Fibroblast of skin of scalp (primary cell): ENCODE measurements around the gene UFL1. TPM values are rescaled to one million over a fixed set of nuclear protein-coding genes. Genes with fewer than 3 reads are reported as not detected.
A peak's percentile ranks its signal among the peaks of the same experiment; 100 is the strongest.
"Not testable (repeated sequence)": the region's sequence is repeated elsewhere in the genome, so short reads cannot be mapped to it uniquely, and the experiment has no call there.

ENCODE experiments used
- DNase-seq: peaks from one replicate; pipeline ENCODE4 v3.0.0-alpha.2; 2013
- polyA plus RNA-seq, 2 experiments: library from polyadenylated mRNA; unstranded; fragments of 120-200 nt; gene quantifications; one replicate each; pipeline ENCODE4 v1.2.1, GENCODE V29; 2013; ENCODE audit not compliant: insufficient read length in 2 of 2

UFL1 gene
- polyA plus RNA-seq (2013, experiment 1 of 2; ENCODE audit: insufficient read length): 21.0 TPM
- 25.5 TPM for polyA plus RNA-seq (2013, experiment 2 of 2; ENCODE audit: insufficient read length)

DNA sequence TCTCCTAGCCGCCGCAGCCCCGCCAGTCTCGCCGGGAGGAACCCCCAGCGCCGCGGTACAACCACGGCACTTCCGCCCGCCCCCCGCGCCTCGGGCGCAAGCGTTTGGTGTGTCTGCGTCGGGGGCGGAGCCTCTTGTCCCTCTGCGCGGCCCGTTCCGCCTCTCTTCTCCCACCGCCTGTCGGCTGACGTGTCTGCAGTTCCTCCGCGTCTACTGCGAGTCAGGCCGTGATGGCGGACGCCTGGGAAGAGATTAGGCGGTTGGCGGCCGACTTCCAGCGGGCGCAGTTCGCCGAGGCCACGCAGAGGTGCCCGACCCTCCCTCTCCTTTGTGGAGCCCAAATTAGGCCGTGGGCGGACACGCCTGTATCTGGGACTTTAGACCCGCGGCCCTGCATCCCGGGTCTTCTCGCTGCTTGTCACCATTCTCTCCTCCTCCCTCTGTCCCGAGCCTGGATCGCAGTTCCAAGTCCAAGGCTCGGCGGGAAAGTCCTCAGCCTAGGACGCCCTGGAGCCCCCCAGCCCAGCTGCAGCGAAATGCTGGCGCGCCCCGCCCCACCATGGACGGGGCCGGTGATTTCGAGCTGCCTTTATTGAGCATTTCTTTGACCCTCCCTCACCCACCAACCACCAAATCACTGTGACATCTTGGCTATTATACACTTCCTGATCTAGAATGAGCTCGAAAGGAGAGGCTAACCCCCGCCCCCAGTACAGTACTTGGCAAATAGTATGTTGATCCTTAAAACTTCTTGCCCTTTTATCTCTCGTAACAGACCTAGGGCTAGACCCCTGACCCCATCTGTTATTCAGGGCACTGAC, at the start of gene UFL1:
Gene UFL1, plus strand, starts transcription at position 163 of the 821 bp plus-strand sequence. Its CDS starts 68 bp downstream, at position 231.
- peak; percentile 94 for DNase-seq

DNA sequence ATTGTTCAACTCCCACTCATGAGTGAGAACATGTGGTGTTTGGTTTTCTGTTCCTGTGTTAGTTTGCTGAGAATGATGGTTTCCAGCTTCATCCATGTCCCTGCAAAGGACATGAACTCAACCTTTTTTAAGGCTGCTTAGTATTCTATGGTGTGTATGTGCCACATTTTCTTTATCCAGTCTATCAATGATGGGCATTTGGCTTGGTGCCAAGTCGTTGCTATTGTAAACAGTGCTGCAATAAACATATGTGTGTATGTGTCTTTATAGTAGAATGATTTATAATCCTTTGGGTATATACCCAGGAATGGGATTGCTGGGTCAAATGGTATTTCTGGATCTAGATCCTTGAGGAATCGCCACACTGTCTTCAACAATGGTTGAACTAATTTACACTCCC, 49.3 kb upstream of the UFL1 start:
- not testable (repeated sequence) for DNase-seq

DNA sequence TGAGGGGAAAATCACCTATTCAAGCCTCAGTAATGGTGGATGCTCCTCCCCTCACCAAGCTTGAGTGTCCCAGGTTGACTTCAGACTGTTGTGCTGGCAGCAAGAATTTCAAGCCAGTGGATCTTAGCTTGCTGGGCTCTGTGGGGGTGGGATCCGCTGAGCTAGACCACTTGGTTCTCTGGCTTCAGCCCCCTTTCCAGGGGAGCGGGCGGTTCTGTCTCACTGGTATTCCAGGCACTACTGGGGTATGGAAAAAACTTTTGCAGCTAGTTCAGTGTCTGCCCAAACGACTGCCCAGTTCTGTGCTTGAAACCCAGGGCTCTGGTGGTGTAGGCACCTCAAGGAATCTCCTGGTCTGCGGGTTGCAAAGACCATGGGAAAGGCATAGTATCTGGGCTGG, 42.9 kb upstream of the UFL1 start:
- no peak for DNase-seq

DNA sequence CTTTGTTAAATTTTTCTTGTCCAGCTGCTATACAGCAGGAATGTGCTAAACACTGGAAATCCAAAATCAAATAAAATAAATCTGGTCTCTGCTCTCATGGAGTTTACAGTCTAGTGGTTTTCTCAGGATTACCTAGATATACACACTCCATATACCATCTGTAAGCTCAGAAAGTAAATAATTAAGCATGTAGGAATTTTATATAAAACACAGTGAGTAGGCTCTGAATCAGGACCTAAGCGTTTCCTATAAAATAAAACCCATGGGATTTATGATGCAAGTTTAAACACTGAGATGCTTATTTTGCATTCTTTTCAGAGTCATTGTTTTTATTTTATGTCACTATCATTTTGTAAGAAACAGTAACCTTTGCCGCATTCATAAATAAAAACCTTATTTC, 29.7 kb upstream of the UFL1 start:
- no peak for DNase-seq

DNA sequence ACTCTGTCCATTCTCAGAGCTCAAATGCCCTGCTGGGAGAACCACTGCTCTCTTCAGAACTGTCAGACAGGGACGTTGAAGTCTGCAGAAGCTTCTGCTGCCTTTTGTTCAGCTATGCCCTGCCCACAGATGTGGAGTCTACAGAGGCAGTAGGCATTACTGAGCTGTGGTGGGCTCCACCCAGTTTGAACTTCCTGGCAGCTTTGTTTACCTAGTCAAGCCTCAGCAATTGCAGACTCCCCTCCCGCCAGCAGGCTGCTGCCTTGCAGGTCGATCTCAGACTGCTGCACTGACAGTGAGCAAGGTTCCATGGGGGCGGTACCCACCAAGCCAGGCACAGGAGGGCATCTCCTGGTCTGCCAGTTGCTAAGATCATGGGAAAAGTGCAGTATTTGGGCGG, 21.8 kb upstream of the UFL1 start:
- DNase-seq: no peak

DNA sequence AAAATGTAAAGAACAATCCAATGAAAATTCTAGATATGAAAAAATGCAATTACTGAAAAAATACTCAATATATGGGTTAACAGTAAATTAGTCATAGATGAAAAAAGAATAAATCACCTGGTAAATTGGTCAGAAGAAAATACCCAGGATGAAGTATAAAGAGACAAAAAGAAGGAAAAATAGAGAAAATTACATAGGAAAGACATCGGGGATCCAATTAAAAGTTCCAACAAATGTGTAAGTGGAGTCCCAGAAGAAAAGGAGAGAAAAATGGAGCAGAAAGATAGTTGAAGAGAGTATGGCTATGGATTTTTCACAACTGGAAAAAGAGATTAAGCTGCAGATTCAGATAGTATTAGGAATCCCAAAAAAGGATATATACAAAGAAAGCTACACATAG, 18.7 kb upstream of the UFL1 start:
- DNase-seq: no peak

DNA sequence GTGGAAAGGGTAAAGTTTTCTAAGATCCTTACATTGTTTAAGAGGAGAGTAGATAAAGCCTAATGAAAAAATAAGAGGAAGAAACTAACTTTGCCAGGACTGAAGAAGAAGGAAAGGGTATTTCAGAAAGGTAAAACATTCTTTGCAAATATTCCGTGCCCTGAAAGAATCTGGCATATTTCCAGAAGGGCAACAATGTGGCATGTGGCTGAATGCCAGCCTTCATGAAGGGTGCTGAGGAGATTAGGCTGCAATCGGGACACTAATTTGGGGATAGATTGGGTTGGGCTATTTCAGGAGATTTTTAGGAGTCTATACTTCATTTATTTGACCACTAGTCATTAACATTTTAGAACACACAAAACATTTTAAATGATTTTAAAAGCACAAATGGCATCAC, 16.2 kb upstream of the UFL1 start:
- DNase-seq: no peak

DNA sequence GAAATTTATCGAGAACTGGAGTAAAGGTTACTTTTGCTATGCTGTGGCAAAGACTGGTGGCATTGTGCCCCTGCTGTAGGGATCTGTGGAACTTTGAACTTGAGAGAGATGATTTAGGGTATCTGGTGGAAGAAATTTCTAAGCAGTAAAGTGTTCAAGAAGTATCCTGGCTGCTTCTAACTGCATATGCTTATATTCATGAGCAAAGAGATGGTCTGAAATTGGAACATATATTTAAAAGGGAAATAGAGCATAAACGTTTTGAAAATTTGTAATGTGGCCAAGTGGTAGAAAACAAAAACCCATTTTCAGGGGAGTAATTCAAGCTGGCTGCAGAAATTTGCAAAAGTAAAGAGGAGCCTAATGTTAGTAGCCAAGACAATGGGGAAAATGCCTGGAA, 12.3 kb upstream of the UFL1 start:
- no peak for DNase-seq

DNA sequence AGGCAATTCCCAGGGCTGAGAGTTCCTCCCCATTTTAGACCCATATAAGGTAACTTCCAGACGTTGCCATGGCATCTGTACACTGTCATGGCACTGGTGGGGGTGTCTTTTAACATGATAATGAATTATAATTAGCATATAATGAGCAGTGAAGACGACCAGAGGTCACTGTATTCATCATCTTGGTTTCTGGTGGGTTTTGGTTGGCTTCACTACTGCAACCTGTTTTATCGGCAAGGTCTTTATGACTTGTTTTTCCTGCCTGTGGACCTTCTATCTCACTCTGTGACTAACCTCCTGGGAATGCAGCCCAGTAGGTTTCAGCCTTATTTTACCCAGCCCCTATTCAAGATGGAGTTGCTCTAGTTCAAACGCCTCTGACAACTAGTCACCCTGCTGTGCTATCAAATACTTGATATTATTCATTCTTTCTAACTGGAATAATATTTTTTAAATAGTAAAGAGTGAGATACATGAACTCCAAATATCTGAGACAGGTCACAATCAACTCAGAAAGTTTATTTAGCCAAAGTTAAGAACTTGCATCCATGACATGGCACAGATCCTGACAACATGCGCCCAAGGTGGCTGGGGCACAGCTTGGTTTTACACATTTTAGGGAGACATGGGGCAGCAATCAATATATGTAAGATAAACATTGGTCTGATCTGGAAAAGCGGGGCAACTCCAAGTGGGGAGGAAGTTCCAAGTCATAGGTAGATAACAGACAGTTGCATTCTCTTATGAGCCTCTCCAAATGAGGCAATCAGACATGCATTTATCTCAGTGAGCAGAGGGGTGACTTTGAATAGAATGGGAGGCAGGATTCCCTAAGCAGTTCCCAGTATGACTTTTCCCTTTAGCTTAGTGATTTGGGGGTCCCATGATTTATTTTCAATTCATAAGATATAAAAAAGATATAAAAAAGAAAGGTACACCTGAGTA, 1.2 kb upstream of the UFL1 start:
- DNase-seq: peak; percentile 12

DNA sequence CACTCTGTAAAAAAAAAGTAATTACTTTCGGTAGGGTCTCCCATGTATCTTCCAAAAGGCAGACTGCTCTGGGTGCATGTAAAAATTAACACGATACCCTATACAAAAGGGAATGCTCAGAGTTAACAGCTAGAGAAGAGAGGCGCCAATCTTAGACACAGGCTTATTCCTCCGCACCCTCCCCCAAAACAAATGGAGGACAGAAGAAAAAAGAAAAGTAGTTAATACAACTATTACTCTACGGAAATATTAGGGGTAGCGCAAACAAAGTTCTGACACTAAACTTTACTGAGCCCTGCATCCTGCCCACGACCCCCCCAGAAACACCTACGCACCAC, 331 bp upstream of the UFL1 start:
- DNase-seq: no peak

DNA sequence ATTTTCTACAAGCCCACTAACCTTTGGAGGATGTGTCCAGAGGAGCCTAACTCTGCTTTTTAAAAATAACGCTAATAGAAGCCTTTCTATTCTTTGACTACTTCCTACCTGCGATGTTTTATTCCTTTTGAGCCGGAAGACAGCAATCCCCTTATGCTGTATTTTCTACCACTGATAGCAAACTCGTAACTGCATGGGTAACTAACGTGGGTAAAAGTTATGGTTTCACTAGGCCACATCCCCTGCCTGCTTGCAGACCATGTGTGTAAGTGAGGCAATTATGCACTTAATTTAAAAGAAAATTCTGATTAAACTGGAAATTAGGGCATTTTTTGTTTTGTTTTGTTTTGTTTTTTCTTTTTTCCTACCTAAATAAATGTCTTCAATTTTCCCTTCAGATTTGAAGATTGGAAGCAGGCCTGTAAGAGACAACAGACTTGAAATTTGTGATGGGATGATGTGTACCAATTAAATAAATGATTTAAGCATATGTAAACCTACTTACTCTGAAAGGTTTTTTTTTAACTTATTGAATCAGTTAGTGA, 931 bp downstream of the UFL1 start:
- DNase-seq: peak; percentile 1

DNA sequence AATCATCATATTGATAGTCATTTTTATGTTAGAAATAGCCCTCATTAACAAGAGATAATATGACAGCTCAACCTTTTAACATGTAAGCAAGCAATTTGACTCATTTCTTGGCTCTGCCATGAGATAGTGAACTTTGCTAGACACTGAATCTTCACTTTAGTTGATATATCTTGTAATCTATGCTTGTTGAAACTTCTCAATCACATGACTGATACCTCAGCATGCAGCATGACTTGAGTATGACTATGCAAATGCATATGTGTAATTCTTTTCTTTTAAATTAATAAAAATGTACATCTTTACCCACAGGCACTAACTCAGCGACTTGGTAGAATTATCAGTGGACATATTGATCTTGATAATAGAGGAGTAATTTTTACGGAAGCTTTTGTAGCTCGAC, 6.6 kb downstream of the UFL1 start:
- no peak for DNase-seq

DNA sequence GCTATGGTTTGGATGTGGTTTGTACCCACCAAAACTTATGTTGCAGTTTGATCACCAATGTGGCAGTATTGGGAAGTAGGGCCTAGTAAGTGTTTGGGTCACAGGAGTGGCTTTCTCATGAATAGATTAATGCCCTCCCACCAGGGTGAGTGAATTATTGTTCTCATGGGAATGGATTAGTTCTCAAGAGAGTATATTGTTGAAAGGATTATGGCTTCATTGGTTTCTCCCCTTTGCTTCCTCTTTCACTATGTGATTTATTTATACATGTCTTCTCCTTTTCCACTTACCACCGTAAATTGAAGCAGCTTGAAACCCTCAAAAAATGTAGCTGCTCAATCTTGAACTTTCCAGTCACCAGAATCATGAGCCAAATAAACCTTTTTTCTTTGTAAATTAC, 10.8 kb downstream of the UFL1 start:
- DNase-seq: no peak

DNA sequence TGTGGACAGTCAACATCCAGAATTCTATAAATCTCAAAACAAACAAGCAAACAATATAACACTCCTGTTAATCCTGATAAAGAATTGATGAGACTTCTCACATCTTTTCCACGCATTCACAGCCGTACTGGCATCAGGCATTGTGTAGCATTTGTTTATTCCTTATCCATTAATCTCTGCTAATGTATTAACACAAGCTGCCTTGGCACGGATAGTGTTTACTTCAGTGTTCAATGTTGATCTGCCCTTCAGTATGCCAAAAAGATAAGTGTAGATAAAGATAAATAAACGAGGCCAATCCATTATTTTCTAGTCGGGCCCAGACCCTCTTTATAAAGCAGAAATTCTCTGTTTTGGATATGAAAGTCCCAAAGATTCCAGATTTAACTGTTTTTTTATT, 16.1 kb downstream of the UFL1 start:
- DNase-seq: no peak

DNA sequence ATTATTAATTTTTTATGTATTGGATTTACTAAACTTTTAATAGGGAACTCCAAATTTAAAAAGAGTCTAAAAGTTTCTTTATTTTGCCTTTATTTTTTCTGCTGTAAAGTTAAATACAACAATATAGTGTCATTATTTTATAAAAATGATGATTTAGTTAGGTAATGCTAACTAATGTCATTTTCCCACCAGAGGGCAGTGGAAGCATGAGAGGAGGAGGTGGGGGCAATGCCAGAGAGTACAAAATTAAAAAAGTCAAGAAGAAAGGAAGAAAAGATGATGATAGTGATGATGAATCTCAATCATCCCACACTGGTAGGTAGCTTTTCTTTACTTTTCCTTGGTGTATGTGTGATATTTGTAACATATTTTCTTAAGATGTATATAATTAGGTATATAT, 21.1 kb downstream of the UFL1 start:
- DNase-seq: peak; percentile 19

DNA sequence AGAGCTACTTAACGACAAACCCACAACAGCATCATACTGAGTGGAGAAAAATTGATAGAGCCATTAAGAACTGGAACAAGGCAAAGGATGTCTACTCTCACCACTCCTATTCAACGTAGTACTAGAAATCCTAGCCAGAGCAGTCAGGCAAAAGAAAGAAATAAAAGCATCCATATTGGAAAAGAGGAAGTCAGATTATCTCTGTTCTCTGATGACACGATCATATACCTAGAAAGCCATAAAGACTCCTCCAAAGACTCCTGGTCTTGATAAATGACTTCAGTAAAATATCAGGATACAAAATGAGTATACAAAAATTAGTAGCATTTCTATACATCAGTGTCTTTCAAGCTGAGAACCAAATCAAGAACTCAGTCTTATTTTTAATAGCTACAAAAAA, 24.3 kb downstream of the UFL1 start:
- no peak for DNase-seq

DNA sequence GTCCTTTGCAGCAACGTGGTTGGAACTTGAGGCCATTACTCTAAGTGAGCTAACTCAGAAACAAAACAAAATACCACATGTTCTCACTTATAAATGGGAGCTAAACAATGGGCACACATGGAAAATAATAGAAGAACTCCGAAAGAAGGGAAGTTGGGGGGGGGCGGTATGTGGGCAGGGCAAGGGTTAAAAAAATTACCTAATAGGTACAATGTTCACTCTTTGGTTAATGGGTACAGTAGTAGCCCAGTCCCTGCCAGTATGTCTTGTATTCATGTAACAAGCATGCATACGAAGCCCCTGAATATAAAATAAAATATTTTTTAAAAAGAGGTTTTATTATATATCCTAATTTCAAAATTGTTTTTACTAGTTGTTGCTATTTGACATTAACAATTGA, 26.0 kb downstream of the UFL1 start:
- DNase-seq: no peak

DNA sequence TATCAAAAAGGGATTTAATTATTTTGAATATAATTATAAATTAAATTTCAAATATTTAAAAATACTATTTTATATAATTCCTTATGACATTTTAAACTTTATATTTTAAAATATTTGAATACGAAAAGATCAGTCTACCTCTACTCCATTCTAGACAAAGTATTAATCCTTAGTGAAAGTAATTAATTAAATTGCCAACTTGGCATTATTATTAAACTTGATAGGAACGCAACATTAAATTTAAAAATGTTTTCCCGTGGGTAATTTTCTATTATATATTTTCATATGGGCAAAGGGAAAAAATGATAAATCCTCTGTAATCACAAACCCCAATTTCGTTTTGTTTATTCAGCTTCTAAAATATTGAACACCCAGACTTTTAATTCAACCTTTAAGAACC, 33.0 kb downstream of the UFL1 start:
- DNase-seq: no peak

DNA sequence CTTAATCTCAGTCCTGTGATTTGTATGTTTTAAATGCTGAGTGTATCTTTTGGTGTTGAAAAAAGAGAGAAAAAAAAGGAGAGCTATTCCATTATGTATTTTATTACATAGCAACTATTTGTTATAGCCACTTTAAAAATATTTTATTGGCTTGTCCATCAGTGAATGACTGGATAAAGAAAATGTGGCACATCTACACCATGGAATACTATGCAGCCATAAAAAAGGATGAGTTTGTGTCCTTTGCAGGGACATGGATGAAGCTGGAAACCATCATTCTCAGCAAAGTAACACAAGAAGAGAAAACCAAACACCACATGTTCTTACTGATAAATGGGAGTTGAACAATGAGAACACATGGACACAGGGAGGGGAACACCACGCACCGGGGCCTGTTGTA, 38.1 kb downstream of the UFL1 start:
- DNase-seq: not testable (repeated sequence)

DNA sequence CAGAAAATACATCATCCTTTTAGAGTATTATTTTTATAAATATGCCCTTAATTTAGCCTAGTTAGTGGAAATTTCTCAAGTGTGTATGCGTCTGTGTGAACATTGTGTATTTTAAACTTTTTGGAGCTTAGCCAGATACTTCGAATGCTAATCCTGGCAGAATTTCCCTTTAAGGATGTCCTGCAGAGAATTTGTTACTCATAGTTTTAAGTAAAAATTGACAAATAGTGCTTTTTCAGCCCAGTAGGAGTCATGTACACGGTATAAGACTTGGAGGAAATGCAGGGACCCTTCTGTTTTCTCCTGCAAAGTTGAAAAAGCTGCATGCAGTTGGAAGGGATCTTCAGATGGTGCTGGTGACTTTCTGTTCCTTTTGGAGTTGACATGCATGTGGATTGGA, 41.3 kb downstream of the UFL1 start, which contains the start of gene FHL5:
Gene FHL5, plus strand, starts transcription at position 243 of the 400 bp plus-strand sequence. CDS start 40,486 bp downstream, outside the sequence.
- no peak for DNase-seq

DNA sequence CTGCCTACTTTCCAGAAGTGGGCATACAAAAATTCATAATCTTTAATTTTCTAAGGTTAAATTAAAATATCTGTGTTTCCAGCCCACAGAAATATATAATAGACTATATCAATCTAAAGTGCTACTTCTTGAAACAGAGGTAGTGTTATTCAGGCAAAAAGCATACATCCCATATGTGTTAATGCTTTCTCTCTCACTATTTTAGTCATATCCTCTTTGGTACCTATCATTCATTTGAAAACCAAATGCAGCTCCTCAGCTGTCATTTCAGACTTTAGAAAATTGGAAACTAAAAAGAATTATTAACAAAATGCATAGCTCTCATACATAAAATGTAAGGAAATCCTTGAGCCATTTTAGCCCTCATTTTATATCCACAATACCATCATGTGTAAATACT, 42.2 kb downstream of the UFL1 start:
- no peak for DNase-seq

DNA sequence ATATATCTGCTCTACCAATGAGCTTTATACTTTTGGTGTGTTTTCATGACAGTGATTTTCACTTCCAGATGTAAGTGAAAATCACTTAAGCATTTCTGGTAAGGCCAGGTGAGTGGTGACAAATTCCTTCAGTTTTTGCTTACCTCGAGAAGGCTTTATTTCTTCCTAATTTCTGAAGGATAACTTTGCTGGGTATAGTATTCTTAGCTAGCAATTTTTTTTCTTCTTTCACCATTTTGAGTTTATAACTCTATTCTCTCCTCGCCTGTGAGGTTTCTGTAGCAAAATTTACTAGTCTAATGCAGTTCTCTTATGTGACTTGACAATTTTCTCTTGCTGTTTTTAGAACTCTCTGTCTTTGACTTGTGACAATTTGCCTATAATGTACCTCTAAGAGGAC, 48.4 kb downstream of the UFL1 start:
- no peak for DNase-seq

DNA sequence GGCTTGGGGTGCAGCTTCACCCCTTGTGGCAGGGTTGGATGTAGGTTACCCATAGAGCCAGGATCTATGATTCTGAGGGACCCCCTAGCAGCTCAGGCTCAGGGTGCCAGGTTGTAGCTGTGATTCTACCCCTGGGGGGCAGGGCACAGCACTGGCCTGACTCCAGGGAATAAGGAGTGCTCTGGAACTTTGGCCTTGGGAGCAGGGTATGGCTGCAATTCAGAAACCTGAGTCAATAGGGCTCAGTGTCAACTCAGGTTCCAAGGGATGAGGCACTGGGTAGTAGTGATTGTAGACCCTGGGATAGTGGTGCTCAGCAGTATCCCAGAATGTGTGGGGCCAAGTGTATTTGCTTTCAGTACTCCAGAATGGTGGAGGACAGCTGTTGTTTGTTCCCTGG, 49.9 kb downstream of the UFL1 start:
- DNase-seq: no peak
